HEK293 (cell line): ENCODE data around the gene SRCIN1.

Source experiments
- CTCF ChIA-PET: fragments of 350-600 bp; formaldehyde crosslinking; extraction: SDS; loops from one replicate; lab custom pipeline; 2021; ENCODE audit warnings: antibody characterized with exemption; lab: Yijun Ruan, JAX
- POLR2A ChIA-PET: fragments of 300-600 bp; formaldehyde crosslinking; extraction: SDS; loops from one replicate; lab custom pipeline; 2020; ENCODE audit warnings: antibody characterized with exemption, inconsistent platforms; lab: Yijun Ruan, JAX
- H3K27ac ChIP-seq: fragments of 200-500 bp; sonication (Bioruptor generic); 2 replicates; pipeline ENCODE4 v1.5.1; 2014; ENCODE audit warnings: low read depth, low read length, control low read depth, inconsistent platforms; ENCODE audit errors: extremely low read depth
- H3K36me3 ChIP-seq, 2 experiments: fragments of 200-500 bp in 1 of 2; sonication (Bioruptor generic) in 1 of 2; 1 replicate in 1 of 2; 2 replicates in 1 of 2; pipeline ENCODE4 v1.5.1; 2014 to 2017; ENCODE audit warnings: inconsistent platforms in 2 of 2, low read length in 2 of 2; ENCODE audit not compliant: control insufficient read depth in 2 of 2, insufficient read depth in 1 of 2
- H3K4me1 ChIP-seq: fragments of 200-500 bp; sonication (Bioruptor generic); 2 replicates; pipeline ENCODE4 v1.5.1; 2014; ENCODE audit warnings: mild to moderate bottlenecking, low read length, inconsistent platforms; ENCODE audit not compliant: control insufficient read depth, insufficient read depth
- H3K4me3 ChIP-seq: 2 replicates; pipeline ENCODE4 v1.5.1; 2011; ENCODE audit warnings: low read depth, mild to moderate bottlenecking, control low read depth, low read length, moderate library complexity
- H3K9me3 ChIP-seq: fragments of 200-500 bp; sonication (Bioruptor generic); 2 replicates; pipeline ENCODE4 v1.5.1; 2014; ENCODE audit warnings: low read depth, low read length, inconsistent platforms; ENCODE audit not compliant: control insufficient read depth, insufficient read depth
- GLIS1 ChIP-seq: fragments of 450-650 bp; formaldehyde crosslinking; IDR thresholded peaks from 2 replicates; pipeline ENCODE4 v1.5.1; 2016; ENCODE audit warnings: missing biosample characterization, missing genetic modification characterization
- IKZF3 ChIP-seq: fragments of 450-650 bp; IDR thresholded peaks from 2 replicates; pipeline ENCODE4 v1.5.0; 2018; ENCODE audit warnings: missing biosample characterization, mild to moderate bottlenecking, missing genetic modification characterization, moderate library complexity
- ZBTB1 ChIP-seq: fragments of 450-650 bp; formaldehyde crosslinking; IDR thresholded peaks from 2 replicates; pipeline ENCODE4 v1.5.1; 2016; ENCODE audit warnings: missing biosample characterization, missing genetic modification characterization
- ZBTB17 ChIP-seq: fragments of 450-650 bp; formaldehyde crosslinking; IDR thresholded peaks from 2 replicates; pipeline ENCODE4 v1.5.1; 2016; ENCODE audit warnings: missing biosample characterization, missing genetic modification characterization
- ZIC2 ChIP-seq: fragments of 450-650 bp; formaldehyde crosslinking; IDR thresholded peaks from 2 replicates; pipeline ENCODE4 v1.5.1; 2016; ENCODE audit warnings: missing biosample characterization, missing genetic modification characterization
- ZNF184 ChIP-seq: fragments of 450-650 bp; IDR thresholded peaks from 2 replicates; pipeline ENCODE4 v1.5.1; 2018; ENCODE audit warnings: missing biosample characterization, mild to moderate bottlenecking, missing genetic modification characterization
- ZNF2 ChIP-seq: fragments of 450-650 bp; formaldehyde crosslinking; IDR thresholded peaks from 2 replicates; pipeline ENCODE4 v1.5.1; 2016; ENCODE audit warnings: missing biosample characterization, missing genetic modification characterization
- ZNF366 ChIP-seq: fragments of 450-650 bp; formaldehyde crosslinking; conservative IDR thresholded peaks from 2 replicates; pipeline ENCODE4 v1.5.1; 2016; ENCODE audit warnings: missing biosample characterization, missing genetic modification characterization
- ZNF391 ChIP-seq: fragments of 450-650 bp; formaldehyde crosslinking; IDR thresholded peaks from 2 replicates; pipeline ENCODE4 v1.5.1; 2016; ENCODE audit warnings: low read depth, missing biosample characterization, missing genetic modification characterization, borderline replicate concordance
- ZNF449 ChIP-seq: fragments of 450-650 bp; formaldehyde crosslinking; IDR thresholded peaks from 2 replicates; pipeline ENCODE4 v1.5.1; 2017; ENCODE audit warnings: missing biosample characterization, mild to moderate bottlenecking, missing genetic modification characterization, moderate library complexity
- ZNF555 ChIP-seq: fragments of 450-650 bp; formaldehyde crosslinking; conservative IDR thresholded peaks from 2 replicates; pipeline ENCODE4 v1.5.1; 2017; ENCODE audit warnings: missing biosample characterization, mild to moderate bottlenecking, missing genetic modification characterization, inconsistent platforms
- ZNF792 ChIP-seq: fragments of 450-650 bp; formaldehyde crosslinking; IDR thresholded peaks from 2 replicates; pipeline ENCODE4 v1.5.1; 2016; ENCODE audit warnings: missing biosample characterization, missing genetic modification characterization
- TF ChIP-seq, protein P1 (sequence below): fragments of 450-650 bp; formaldehyde crosslinking; IDR thresholded peaks from 2 replicates; pipeline ENCODE4 v1.5.1; 2016; ENCODE audit warnings: missing biosample characterization, missing genetic modification characterization

SRCIN1 gene

GRCh38 chr17:38568845-38569510 lies 36.8 kb downstream of the SRCIN1 start:
- TF ChIP-seq, protein P1, sequence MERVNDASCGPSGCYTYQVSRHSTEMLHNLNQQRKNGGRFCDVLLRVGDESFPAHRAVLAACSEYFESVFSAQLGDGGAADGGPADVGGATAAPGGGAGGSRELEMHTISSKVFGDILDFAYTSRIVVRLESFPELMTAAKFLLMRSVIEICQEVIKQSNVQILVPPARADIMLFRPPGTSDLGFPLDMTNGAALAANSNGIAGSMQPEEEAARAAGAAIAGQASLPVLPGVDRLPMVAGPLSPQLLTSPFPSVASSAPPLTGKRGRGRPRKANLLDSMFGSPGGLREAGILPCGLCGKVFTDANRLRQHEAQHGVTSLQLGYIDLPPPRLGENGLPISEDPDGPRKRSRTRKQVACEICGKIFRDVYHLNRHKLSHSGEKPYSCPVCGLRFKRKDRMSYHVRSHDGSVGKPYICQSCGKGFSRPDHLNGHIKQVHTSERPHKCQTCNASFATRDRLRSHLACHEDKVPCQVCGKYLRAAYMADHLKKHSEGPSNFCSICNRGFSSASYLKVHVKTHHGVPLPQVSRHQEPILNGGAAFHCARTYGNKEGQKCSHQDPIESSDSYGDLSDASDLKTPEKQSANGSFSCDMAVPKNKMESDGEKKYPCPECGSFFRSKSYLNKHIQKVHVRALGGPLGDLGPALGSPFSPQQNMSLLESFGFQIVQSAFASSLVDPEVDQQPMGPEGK (tag by site-specific recombination): no peak
- TF ChIP-seq ZNF391 (tag by site-specific recombination): no peak
- TF ChIP-seq, all 188 proteins: peak for 0
- no peaks in the 10 kb centered on the region for H3K36me3 ChIP-seq
- no peaks in the 10 kb centered on the region for H3K9me3 ChIP-seq
- H3K27ac ChIP-seq: no peak overlapping the region
- ChIA-PET CTCF (interaction anchor here (0.6 to 4.3 kb wide), 3 partner anchors 10 to 83 kb away, joined by 3 to 26 read pairs (median 6); no protein-coding TSS in a partner anchor), POLR2A (no interaction called here)
- no peak overlapping the region for H3K4me3 ChIP-seq
- H3K4me1 ChIP-seq: peaks cover 7% of the 10 kb centered on the region; the same call in 1 of the 2 replicates

DNA sequence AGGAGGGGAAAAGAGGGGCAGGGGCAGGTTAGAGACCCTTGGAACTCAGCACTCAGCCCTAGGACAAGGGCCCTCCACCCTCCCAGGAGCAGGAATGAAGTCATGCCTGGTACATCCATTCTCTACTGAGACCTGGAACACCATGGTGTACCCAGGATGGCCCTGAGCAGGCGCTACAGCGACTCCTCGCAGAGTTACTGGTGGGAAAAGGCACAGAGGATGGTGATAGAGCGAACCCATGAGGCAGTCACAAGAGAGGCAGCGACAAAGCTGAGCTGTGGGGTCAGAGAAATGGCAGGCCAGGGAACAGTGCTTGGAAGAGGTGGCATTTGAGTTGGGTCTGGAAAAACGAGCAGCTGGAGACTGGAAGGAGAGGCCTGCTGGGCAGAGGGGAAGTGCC lies 37.5 kb downstream of the SRCIN1 start:
- POLR2A ChIA-PET: no interaction called here
- H3K9me3 ChIP-seq: no peaks in the 10 kb centered on the region
- no peak overlapping the region for H3K4me3 ChIP-seq
- H3K36me3 ChIP-seq: no peaks in the 10 kb centered on the region
- no peak overlapping the region for H3K27ac ChIP-seq
- peaks cover 7% of the 10 kb centered on the region; the same call in 1 of the 2 replicates for H3K4me1 ChIP-seq
- TF ChIP-seq ZNF449 (no peak), ZNF184 (tag by site-specific recombination) (no peak)
- CTCF ChIA-PET: interaction anchor here (0.6 to 4.3 kb wide), 3 partner anchors 10 to 82 kb away, joined by 3 to 26 read pairs (median 6); no protein-coding TSS in a partner anchor

GRCh38 chr17:38567350-38567749 lies 38.4 kb downstream of the SRCIN1 start:
- CTCF ChIA-PET: interaction anchor here (0.6 to 4.3 kb wide), 8 partner anchors 9 to 289 kb away, joined by 3 to 26 read pairs (median 4); no protein-coding TSS in a partner anchor
- Histone ChIP-seq H3K9me3 (no peaks in the 10 kb centered on the region), H3K4me1 (0 out of 2 replicates have a peak, but pooled peaks cover 4% of the 10 kb centered on the region), H3K4me3 (no peak overlapping the region), H3K27ac (no peak overlapping the region)
- peak; percentile 79 for TF ChIP-seq ZIC2 (tag by site-specific recombination)
- TF ChIP-seq GLIS1: peak; percentile 98
- TF ChIP-seq ZBTB1 (tag by site-specific recombination): no peak
- TF ChIP-seq, all 188 proteins: peak for 2
- POLR2A ChIA-PET: interaction anchor here (0.6 kb wide), 1 partner anchor 187 kb away, joined by 3 read pairs; no protein-coding TSS in a partner anchor
- H3K36me3 ChIP-seq: peaks cover 0 to 1% of the 10 kb centered on the region in 2 experiments; a peak in 1 of 3 replicates

DNA sequence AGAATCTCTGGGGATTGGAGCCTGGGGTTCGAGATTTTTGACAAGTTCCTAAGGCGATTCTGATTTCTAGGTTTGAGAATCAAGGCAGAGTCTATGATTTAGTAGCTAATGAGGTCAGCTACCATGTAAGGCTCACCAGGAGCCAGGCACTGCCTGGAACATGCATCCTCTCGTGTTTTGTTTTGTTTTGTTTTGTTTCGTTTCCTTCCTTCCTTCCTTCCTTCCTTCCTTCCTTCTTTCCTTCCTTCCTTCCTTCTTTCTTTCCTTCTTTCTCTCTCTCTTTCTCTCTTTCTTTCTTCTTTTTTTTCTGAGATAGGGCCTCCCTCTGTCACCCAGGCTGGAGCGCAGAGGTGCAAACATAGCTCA lies 39.1 kb downstream of the SRCIN1 start:
- H3K4me3 ChIP-seq: no peak overlapping the region
- CTCF ChIA-PET: interaction anchor here (0.6 to 4.3 kb wide), 8 partner anchors 8 to 289 kb away, joined by 3 to 26 read pairs (median 4); no protein-coding TSS in a partner anchor

More for the DNA sequence above, 39.1 kb downstream of the SRCIN1 start:
- Histone ChIP-seq H3K27ac (no peak overlapping the region), H3K4me1 (no peaks in the 10 kb centered on the region), H3K9me3 (no peaks in the 10 kb centered on the region), H3K36me3 (peaks cover 0 to 4% of the 10 kb centered on the region in 2 experiments; a peak in 1 of 3 replicates)
- POLR2A ChIA-PET: interaction anchor here (0.6 to 1.1 kb wide), 3 partner anchors 9 to 188 kb away, joined by 3 to 5 read pairs (median 4); no protein-coding TSS in a partner anchor
- TF ChIP-seq ZNF366 (tag by site-specific recombination): peak; percentile 95
- no peak for TF ChIP-seq ZNF792 (tag by site-specific recombination)
- peak; percentile 74 for TF ChIP-seq ZBTB17 (tag by site-specific recombination)
- TF ChIP-seq ZNF2 (tag by site-specific recombination): no peak
- no peak for TF ChIP-seq ZNF555
- no peak for TF ChIP-seq IKZF3
